Fibroblast of lung (primary cell): ENCODE measurements around the gene TENM4. TPM values are rescaled to one million over a fixed set of nuclear protein-coding genes. Genes with fewer than 3 reads are reported as not detected.

Experiments
- DNase-seq, 2 donors: peaks; one replicate each; pipeline versions ENCODE4 v3.0.0 to v3.0.0-alpha.2; 2010; ENCODE audit warnings: low read depth in 2 of 2
- H2AFZ ChIP-seq: 2 replicates; pipeline ENCODE4 v1.5.1; 2012; ENCODE audit warnings: low read length, control low read depth, inconsistent platforms
- H3K27ac ChIP-seq: 2 replicates; pipeline ENCODE4 v1.5.1; 2011; ENCODE audit warnings: low read length, control low read depth; ENCODE audit not compliant: insufficient read depth
- H3K27me3 ChIP-seq: 2 replicates; pipeline ENCODE4 v1.5.1; 2011; ENCODE audit warnings: mild to moderate bottlenecking, low read length; ENCODE audit not compliant: control insufficient read depth, insufficient read depth
- H3K36me3 ChIP-seq: 2 replicates; pipeline ENCODE4 v1.5.1; 2011; ENCODE audit warnings: low read length; ENCODE audit not compliant: control insufficient read depth, insufficient read depth
- H3K4me1 ChIP-seq: 2 replicates; pipeline ENCODE4 v1.5.1; 2011; ENCODE audit warnings: low read length; ENCODE audit not compliant: control insufficient read depth, insufficient read depth; ENCODE audit errors: extremely low read depth
- H3K4me2 ChIP-seq: 2 replicates; pipeline ENCODE4 v1.5.1; 2011; ENCODE audit warnings: low read length, control low read depth; ENCODE audit not compliant: insufficient read depth; ENCODE audit errors: extremely low read depth
- H3K4me3 ChIP-seq, 4 experiments: fragments of 200-600 bp in 1 of 4; sonication (generic) in 1 of 4; replicated peaks in 1 of 4; 2 replicates each; pipeline ENCODE4 v1.5.1; 2011 to 2016; ENCODE audit warnings: low read length in 4 of 4, low read depth in 3 of 4, mild to moderate bottlenecking in 3 of 4, control low read depth in 2 of 4, inconsistent platforms in 1 of 4, mixed read lengths in 1 of 4; ENCODE audit not compliant: insufficient read depth in 1 of 4; ENCODE audit errors: control extremely low read depth in 1 of 4
- H3K79me2 ChIP-seq: 2 replicates; pipeline ENCODE4 v1.5.1; 2012; ENCODE audit warnings: mild to moderate bottlenecking, low read length, inconsistent platforms; ENCODE audit not compliant: control insufficient read depth, insufficient read depth
- H3K9ac ChIP-seq: 2 replicates; pipeline ENCODE4 v1.5.1; 2011; ENCODE audit warnings: mild to moderate bottlenecking, low read length, control low read depth; ENCODE audit not compliant: insufficient read depth
- H3K9me3 ChIP-seq: 2 replicates; pipeline ENCODE4 v1.5.1; 2012; ENCODE audit warnings: low read depth, low read length; ENCODE audit not compliant: control insufficient read depth, insufficient read depth
- H4K20me1 ChIP-seq: 2 replicates; pipeline ENCODE4 v1.5.1; 2011; ENCODE audit warnings: low read length; ENCODE audit not compliant: control insufficient read depth, insufficient read depth; ENCODE audit errors: extremely low read depth
- EZH2 ChIP-seq: IDR thresholded peaks from 2 replicates; pipeline ENCODE4 v1.5.1; 2012; ENCODE audit warnings: low read length, control low read depth, mild to moderate bottlenecking; ENCODE audit errors: missing control alignments
- polyA plus RNA-seq, 2 donors: library from polyadenylated mRNA; depleted of rRNA in 1 of 2; stranded (reverse) in 1 of 2; unstranded in 1 of 2; fragments of >200 nt; gene quantifications; 2 replicates each; pipeline ENCODE4 v1.2.1, GENCODE V29; 2011 to 2012; ENCODE audit warnings: missing spikeins in 1 of 2
- total RNA-seq: library from RNA; depleted of rRNA; stranded (reverse); fragments of >200 nt; gene quantifications from 2 replicates; pipeline ENCODE4 v1.2.1, GENCODE V29; 2014
- TF ChIP-seq, protein P1 (sequence below), 2 donors: IDR thresholded peaks in 1 of 2; conservative IDR thresholded peaks in 1 of 2; 1 replicate in 1 of 2; 2 replicates in 1 of 2; pipeline ENCODE4 v1.5.1; 2011 to 2012; ENCODE audit warnings: low read length in 2 of 2, control low read depth in 1 of 2, inconsistent platforms in 1 of 2, low read depth in 1 of 2, mild to moderate bottlenecking in 1 of 2

The TENM4 gene
- total and polyA plus RNA-seq, 2 donors (not counting 1 experiment from before 2014, with no cell fraction given), result 4.6 to 48.4 TPM

DNA sequence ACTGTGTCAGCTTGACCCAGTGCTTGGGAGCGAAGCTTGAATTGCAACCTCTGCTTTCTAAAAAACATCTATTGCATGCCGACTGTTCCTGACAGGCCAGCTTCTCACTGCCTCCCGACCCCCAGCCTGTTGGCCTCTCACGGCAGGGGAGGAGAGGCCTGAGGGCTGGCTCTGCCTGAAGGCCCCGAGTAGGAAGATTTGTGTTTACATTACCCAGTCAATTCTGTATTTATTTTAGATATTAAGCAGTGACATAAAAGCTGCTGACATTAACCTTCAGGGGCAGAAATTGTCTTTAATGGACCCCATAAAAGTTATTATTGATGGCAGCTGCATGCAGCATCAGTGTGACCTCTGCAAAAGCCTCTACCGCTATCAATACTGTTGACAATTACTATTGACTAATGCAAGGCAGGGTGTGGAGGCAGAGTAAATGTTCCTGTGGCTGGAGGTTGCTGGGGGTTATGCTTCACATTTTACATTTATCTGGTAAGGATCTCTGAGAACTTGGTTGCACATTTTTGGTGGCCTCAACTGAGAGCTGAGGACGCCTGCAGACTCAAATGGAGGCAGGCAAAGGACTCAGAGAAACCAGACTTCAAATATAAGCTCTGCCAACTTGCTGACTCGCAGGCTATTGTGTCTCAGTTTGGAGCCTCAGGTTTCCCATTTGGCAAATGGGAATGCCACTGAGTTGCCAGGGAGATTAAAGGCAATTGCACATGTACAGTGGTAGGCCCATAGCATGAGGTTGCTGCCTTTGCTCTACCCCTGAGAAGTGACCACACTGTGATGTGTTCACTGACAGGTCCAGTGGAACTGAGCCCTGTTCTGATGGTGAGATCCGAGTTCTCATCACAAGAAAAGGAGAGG, 380.5 kb downstream of the TENM4 start:
- DNase-seq, result no peak
- Histone ChIP-seq H3K27me3 (no peaks in the 10 kb centered on the region), H3K36me3 (no peaks in the 10 kb centered on the region), H4K20me1 (no peaks in the 10 kb centered on the region), H3K79me2 (no peaks in the 10 kb centered on the region), H3K4me3 (no peak overlapping the region), H3K9ac (no peak overlapping the region), H3K4me2 (no peak overlapping the region), H3K9me3 (no peaks in the 10 kb centered on the region), H3K4me1 (peaks cover 17% of the 10 kb centered on the region), H2AFZ (no peak overlapping the region), H3K27ac (no peak overlapping the region)
- TF ChIP-seq, protein P1, sequence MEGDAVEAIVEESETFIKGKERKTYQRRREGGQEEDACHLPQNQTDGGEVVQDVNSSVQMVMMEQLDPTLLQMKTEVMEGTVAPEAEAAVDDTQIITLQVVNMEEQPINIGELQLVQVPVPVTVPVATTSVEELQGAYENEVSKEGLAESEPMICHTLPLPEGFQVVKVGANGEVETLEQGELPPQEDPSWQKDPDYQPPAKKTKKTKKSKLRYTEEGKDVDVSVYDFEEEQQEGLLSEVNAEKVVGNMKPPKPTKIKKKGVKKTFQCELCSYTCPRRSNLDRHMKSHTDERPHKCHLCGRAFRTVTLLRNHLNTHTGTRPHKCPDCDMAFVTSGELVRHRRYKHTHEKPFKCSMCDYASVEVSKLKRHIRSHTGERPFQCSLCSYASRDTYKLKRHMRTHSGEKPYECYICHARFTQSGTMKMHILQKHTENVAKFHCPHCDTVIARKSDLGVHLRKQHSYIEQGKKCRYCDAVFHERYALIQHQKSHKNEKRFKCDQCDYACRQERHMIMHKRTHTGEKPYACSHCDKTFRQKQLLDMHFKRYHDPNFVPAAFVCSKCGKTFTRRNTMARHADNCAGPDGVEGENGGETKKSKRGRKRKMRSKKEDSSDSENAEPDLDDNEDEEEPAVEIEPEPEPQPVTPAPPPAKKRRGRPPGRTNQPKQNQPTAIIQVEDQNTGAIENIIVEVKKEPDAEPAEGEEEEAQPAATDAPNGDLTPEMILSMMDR (conservative IDR thresholded peaks at IDR 0.05 in 1 of 2, IDR thresholded peaks at IDR 0.05 in 1 of 2; ENCODE audit: low read depth in 1 of 2, low read length in 2 of 2), result no peak
- TF ChIP-seq EZH2, result no peak

DNA sequence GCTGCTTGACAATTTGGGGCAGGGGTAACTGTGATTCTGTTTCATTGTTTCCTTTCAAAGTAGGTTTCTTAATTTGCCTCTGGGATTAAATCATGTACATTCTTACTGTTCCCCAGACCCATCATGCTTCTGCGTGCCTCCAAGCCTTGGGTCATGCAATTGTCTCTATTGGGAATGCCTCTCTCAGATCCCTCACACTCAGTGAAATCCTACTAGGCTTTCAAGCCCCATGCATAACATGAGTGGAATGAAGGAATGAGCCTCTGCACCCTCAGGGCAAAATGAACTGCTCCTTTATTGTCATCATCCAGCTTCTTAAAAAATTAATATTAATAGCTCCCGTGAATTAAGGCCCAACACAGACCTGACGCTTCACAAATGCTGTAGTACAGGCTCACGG, 381.7 kb downstream of the TENM4 start:
- H3K36me3 ChIP-seq, result no peaks in the 10 kb centered on the region
- no peaks in the 10 kb centered on the region for H3K9me3 ChIP-seq
- H3K4me2 ChIP-seq, result no peak overlapping the region
- peaks cover 17% of the 10 kb centered on the region for H3K4me1 ChIP-seq
- TF ChIP-seq, protein P1 (conservative IDR thresholded peaks at IDR 0.05 in 1 of 2, IDR thresholded peaks at IDR 0.05 in 1 of 2; ENCODE audit: low read depth in 1 of 2, low read length in 2 of 2), result no peak
- TF ChIP-seq EZH2, result no peak
- no peak overlapping the region for H3K9ac ChIP-seq
- no peak overlapping the region for H3K27ac ChIP-seq
- no peak overlapping the region for H2AFZ ChIP-seq
- DNase-seq, result no peak
- H3K4me3 ChIP-seq, result no peak overlapping the region
- H3K79me2 ChIP-seq, result no peaks in the 10 kb centered on the region
- H4K20me1 ChIP-seq, result no peaks in the 10 kb centered on the region
- H3K27me3 ChIP-seq, result no peaks in the 10 kb centered on the region

DNA sequence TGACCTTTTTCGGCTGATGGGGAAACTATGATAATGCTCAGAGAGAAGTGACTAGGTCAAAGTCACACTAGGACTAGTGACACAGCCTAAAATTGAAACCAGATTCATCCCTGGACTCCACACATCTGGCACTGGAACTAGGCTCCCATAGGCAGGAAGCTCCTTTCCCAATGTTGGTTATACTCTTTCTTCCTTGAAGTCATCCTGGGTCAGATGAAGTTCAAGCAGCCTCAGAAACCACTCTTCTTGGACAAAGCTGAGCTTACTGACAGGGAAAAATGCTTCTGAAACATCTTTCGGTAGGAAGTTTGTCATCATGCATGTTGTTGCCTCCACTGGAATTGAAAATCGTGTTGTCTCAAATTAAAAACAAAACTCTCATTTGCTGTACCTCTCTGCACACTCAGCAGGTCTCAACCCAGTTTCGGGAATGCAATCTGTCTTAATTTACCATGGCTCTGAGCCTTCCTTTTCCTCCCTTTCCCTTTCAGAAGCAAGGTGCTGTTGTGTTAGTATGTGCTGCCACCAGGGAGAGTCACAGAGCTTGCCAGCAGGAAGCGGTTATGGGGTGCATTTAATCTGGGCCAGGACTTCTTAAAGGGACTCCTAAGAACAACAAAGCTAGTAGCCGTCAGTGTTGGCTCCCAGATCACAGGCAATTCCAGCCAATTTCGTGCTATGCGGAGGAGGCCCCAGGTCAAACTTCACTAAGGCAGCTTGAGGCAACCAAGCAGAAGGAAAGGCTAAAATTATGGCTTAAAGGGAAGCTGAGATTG, 384.8 kb downstream of the TENM4 start:
- Histone ChIP-seq H3K79me2 (no peaks in the 10 kb centered on the region), H3K4me1 (peaks cover 18% of the 10 kb centered on the region), H3K9ac (no peak overlapping the region), H3K4me2 (peak overlapping the region; percentile 69), H3K27ac (peak overlapping the region; percentile 76), H3K36me3 (no peaks in the 10 kb centered on the region), H3K9me3 (no peaks in the 10 kb centered on the region), H3K27me3 (no peaks in the 10 kb centered on the region), H4K20me1 (no peaks in the 10 kb centered on the region), H2AFZ (no peak overlapping the region), H3K4me3 (no peak overlapping the region)
- DNase-seq, result peak; percentile 80 to 91
- no peak for TF ChIP-seq EZH2
- TF ChIP-seq, protein P1 (conservative IDR thresholded peaks at IDR 0.05 in 1 of 2, IDR thresholded peaks at IDR 0.05 in 1 of 2; ENCODE audit: low read depth in 1 of 2, low read length in 2 of 2), result peak; percentile 16 to 18
